Neuronal stem cell (in vitro differentiated cells): Measurements from ENCODE around the gene PRRG2.

ENCODE experiments used
- DNase-seq: peaks from one replicate; pipeline ENCODE4 v3.0.0-alpha.2; 2013; ENCODE audit warnings: low spot score
- H2AFZ ChIP-seq: one replicate; pipeline ENCODE4 v1.6.1; 2013; ENCODE audit warnings: mild to moderate bottlenecking, low read length, inconsistent platforms
- H2AK5ac ChIP-seq: 2 replicates; pipeline ENCODE4 v1.6.1; 2013; ENCODE audit warnings: low read depth, mild to moderate bottlenecking, inconsistent platforms, low read length, moderate library complexity, mixed read lengths
- H2BK120ac ChIP-seq: 2 replicates; pipeline ENCODE4 v1.6.1; 2013; ENCODE audit warnings: low read depth, mild to moderate bottlenecking, inconsistent platforms, low read length, moderate library complexity, mixed read lengths
- H2BK12ac ChIP-seq: one replicate; pipeline ENCODE4 v1.6.1; 2013; ENCODE audit warnings: low read length, inconsistent platforms
- H2BK15ac ChIP-seq: 2 replicates; pipeline ENCODE4 v1.6.1; 2013; ENCODE audit warnings: mild to moderate bottlenecking, low read length, inconsistent platforms, mixed read lengths
- H2BK5ac ChIP-seq: one replicate; pipeline ENCODE4 v1.6.1; 2013; ENCODE audit warnings: inconsistent platforms, mild to moderate bottlenecking, low read length, moderate library complexity
- H3K14ac ChIP-seq: one replicate; pipeline ENCODE4 v1.6.1; 2013; ENCODE audit warnings: low read length, inconsistent platforms
- H3K18ac ChIP-seq: 2 replicates; pipeline ENCODE4 v1.6.1; 2013; ENCODE audit warnings: low read length, inconsistent platforms
- H3K23ac ChIP-seq: 2 replicates; pipeline ENCODE4 v1.6.1; 2013; ENCODE audit warnings: low read depth, mild to moderate bottlenecking, mixed read lengths, low read length, inconsistent platforms; ENCODE audit not compliant: poor library complexity
- H3K27ac ChIP-seq: replicated peaks from 3 replicates; pipeline ENCODE4 v1.5.1; 2013; ENCODE audit warnings: low read length, inconsistent platforms
- H3K27me3 ChIP-seq, 3 experiments: 2 replicates each; pipeline ENCODE4 v1.6.1; 2013; ENCODE audit warnings: low read length in 3 of 3, mild to moderate bottlenecking in 2 of 3, inconsistent platforms in 1 of 3, low read depth in 1 of 3, mixed read lengths in 1 of 3, moderate library complexity in 1 of 3; ENCODE audit not compliant: control insufficient read depth in 3 of 3, insufficient read depth in 3 of 3
- H3K36me3 ChIP-seq, 2 donors: replicated peaks in 1 of 2; 2 replicates each; pipeline ENCODE4 v1.6.1; 2013; ENCODE audit warnings: low read length in 2 of 2; ENCODE audit not compliant: control insufficient read depth in 2 of 2, insufficient read depth in 2 of 2
- H3K4ac ChIP-seq: 2 replicates; pipeline ENCODE4 v1.6.1; 2013; ENCODE audit warnings: inconsistent platforms, mild to moderate bottlenecking, low read length, moderate library complexity
- H3K4me1 ChIP-seq, 2 donors: 1 replicate in 1 of 2; 2 replicates in 1 of 2; pipeline ENCODE4 v1.6.1; 2013; ENCODE audit warnings: low read length in 2 of 2, low read depth in 1 of 2; ENCODE audit not compliant: control insufficient read depth in 2 of 2, insufficient read depth in 1 of 2
- H3K4me2 ChIP-seq: one replicate; pipeline ENCODE4 v1.6.1; 2013; ENCODE audit warnings: mild to moderate bottlenecking, low read length, inconsistent platforms; ENCODE audit not compliant: insufficient read depth, poor library complexity, severe bottlenecking
- H3K4me3 ChIP-seq, 2 donors: 2 replicates each; pipeline ENCODE4 v1.5.1; 2013; ENCODE audit warnings: low read length in 2 of 2, mild to moderate bottlenecking in 2 of 2, inconsistent platforms in 1 of 2, moderate library complexity in 1 of 2
- H3K79me1 ChIP-seq: one replicate; pipeline ENCODE4 v1.6.1; 2013; ENCODE audit warnings: low read depth, mild to moderate bottlenecking, inconsistent platforms, low read length, moderate library complexity
- H3K9ac ChIP-seq: one replicate; pipeline ENCODE4 v1.6.1; 2013; ENCODE audit warnings: mild to moderate bottlenecking, low read depth, low read length, inconsistent platforms; ENCODE audit not compliant: poor library complexity
- H3K9me3 ChIP-seq, 2 donors: replicated peaks in 1 of 2; 2 replicates each; pipeline versions ENCODE3 to v1.6.1; 2013; ENCODE audit warnings: low read length in 2 of 2, mild to moderate bottlenecking in 2 of 2, inconsistent platforms in 1 of 2, low read depth in 1 of 2, mixed read lengths in 1 of 2, moderate library complexity in 1 of 2; ENCODE audit not compliant: control insufficient read depth in 2 of 2, insufficient read depth in 1 of 2
- H4K8ac ChIP-seq: one replicate; pipeline ENCODE4 v1.6.1; 2013; ENCODE audit warnings: low read depth, mild to moderate bottlenecking, inconsistent platforms, low read length, moderate library complexity
- H4K91ac ChIP-seq: one replicate; pipeline ENCODE4 v1.6.1; 2013; ENCODE audit warnings: low read length, low read depth, mild to moderate bottlenecking, inconsistent platforms; ENCODE audit not compliant: poor library complexity
- WGBS, 2 donors: extraction: QIAGEN DNeasy Blood & Tissue Kit; methylation state at CpG; one replicate each; pipeline ENCODE4 v1.1.7; 2013; ENCODE audit warnings: missing lambda C conversion rate in 2 of 2, mixed read lengths in 1 of 2; ENCODE audit not compliant: insufficient read length in 2 of 2, insufficient replicate concordance in 1 of 2; ENCODE audit errors: extremely low coverage in 2 of 2; 5-methylcytosine and 5-hydroxymethylcytosine counted together

PRRG2 gene

GRCh38 chr19:49573425-49573824 is 7.7 kb upstream of the PRRG2 start:
- no peak overlapping the region for H4K91ac ChIP-seq
- WGBS, 2 donors, result no CpG with 5 or more reads among the region's 3 CpGs
- DNase-seq, result no peak

GRCh38 chr19:49574206-49574755 is 6.8 kb upstream of the PRRG2 start:
- Histone ChIP-seq H3K27ac (no peak overlapping the region), H3K14ac (no peak overlapping the region), H4K8ac (no peak overlapping the region), H3K4me3 (no peak overlapping the region), H2AK5ac (no peak overlapping the region), H2BK5ac (no peak overlapping the region), H4K91ac (no peak overlapping the region), H3K4ac (no peak overlapping the region), H3K4me2 (no peak overlapping the region), H3K79me1 (peaks cover 4% of the 10 kb centered on the region), H3K9me3 (no peaks in the 10 kb centered on the region), H2BK12ac (no peak overlapping the region), H3K23ac (no peak overlapping the region), H3K27me3 (no peaks in the 10 kb centered on the region), H3K36me3 (peaks cover 8 to 34% of the 10 kb centered on the region in 2 donors), H3K18ac (no peak overlapping the region), H2BK15ac (no peak overlapping the region), H2BK120ac (no peak overlapping the region), H3K9ac (no peak overlapping the region), H3K4me1 (peaks cover 2 to 6% of the 10 kb centered on the region in 2 donors), H2AFZ (no peak overlapping the region)
- WGBS, 2 donors, result no CpG with 5 or more reads among the region's 2 CpGs
- no peak for DNase-seq

More at GRCh38 chr19:49573425-49573824, 7.7 kb upstream of the PRRG2 start:
- peaks cover 2 to 5% of the 10 kb centered on the region in 2 donors for H3K4me1 ChIP-seq
- H2BK5ac ChIP-seq, result no peak overlapping the region
- no peak overlapping the region for H3K9ac ChIP-seq
- no peak overlapping the region for H2BK12ac ChIP-seq
- H2BK15ac ChIP-seq, result no peak overlapping the region
- H4K8ac ChIP-seq, result no peak overlapping the region
- H3K4me3 ChIP-seq, result no peak overlapping the region
- H3K4me2 ChIP-seq, result no peak overlapping the region
- H3K18ac ChIP-seq, result no peak overlapping the region
- peaks cover 8 to 34% of the 10 kb centered on the region in 2 donors for H3K36me3 ChIP-seq
- H3K27ac ChIP-seq, result no peak overlapping the region
- no peak overlapping the region for H2AFZ ChIP-seq
- H3K9me3 ChIP-seq, result no peaks in the 10 kb centered on the region
- no peak overlapping the region for H3K4ac ChIP-seq
- no peaks in the 10 kb centered on the region for H3K27me3 ChIP-seq
- no peak overlapping the region for H3K14ac ChIP-seq
- H3K23ac ChIP-seq, result no peak overlapping the region
- no peak overlapping the region for H2BK120ac ChIP-seq
- peaks cover 6% of the 10 kb centered on the region for H3K79me1 ChIP-seq
- no peak overlapping the region for H2AK5ac ChIP-seq

DNA sequence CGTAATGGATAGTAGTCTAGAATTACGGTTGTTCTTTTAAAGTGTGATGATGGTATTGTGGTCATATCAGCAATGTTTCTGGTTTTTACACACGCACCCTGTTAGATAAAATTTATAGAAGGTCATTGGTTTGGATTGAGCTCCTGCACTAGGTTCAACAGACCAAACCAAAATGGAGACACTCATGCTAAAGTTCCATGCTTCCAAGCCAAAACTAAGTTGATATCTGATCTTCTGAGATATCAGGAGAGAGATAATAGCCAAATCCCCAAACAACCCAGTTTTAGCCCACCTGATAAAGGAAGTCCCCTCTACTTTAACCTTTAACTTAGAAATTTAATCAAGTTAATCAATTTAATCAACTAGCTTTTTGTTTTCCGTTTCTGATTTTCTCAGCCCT is 1.9 kb upstream of the PRRG2 start:
- DNase-seq, result no peak
- Histone ChIP-seq H3K27ac (no peak overlapping the region), H3K79me1 (peaks cover 8% of the 10 kb centered on the region), H3K4me1 (peaks cover 0 to 3% of the 10 kb centered on the region in 2 donors), H3K9ac (no peak overlapping the region), H3K23ac (no peak overlapping the region), H2BK12ac (no peak overlapping the region), H3K27me3 (no peaks in the 10 kb centered on the region), H3K4ac (no peak overlapping the region), H3K9me3 (no peaks in the 10 kb centered on the region), H2AFZ (no peak overlapping the region), H2BK15ac (no peak overlapping the region), H2AK5ac (no peak overlapping the region), H3K14ac (no peak overlapping the region), H2BK120ac (no peak overlapping the region), H4K91ac (no peak overlapping the region), H3K36me3 (peaks cover 8 to 23% of the 10 kb centered on the region in 2 donors), H3K4me3 (peak overlapping the region in 1 of 2 donors; percentile 64), H3K4me2 (no peak overlapping the region), H4K8ac (no peak overlapping the region), H3K18ac (no peak overlapping the region), H2BK5ac (no peak overlapping the region)
- WGBS, 2 donors, result no CpG with 5 or more reads among the region's 4 CpGs

GRCh38 chr19:49579947-49580263 is 1.2 kb upstream of the PRRG2 start:
- H3K23ac ChIP-seq, result peak overlapping the region; percentile 60

More at GRCh38 chr19:49579947-49580263, 1.2 kb upstream of the PRRG2 start:
- Histone ChIP-seq H3K27me3 (no peaks in the 10 kb centered on the region), H3K9ac (peak overlapping the region; percentile 94), H3K79me1 (peaks cover 6% of the 10 kb centered on the region), H4K91ac (no peak overlapping the region), H2BK120ac (no peak overlapping the region), H2AK5ac (peak overlapping the region; percentile 57), H3K4me1 (peaks cover 3 to 6% of the 10 kb centered on the region in 2 donors), H2BK12ac (peak overlapping the region; percentile 73), H4K8ac (no peak overlapping the region), H3K4ac (no peak overlapping the region), H3K27ac (no peak overlapping the region), H3K18ac (peak overlapping the region; percentile 85), H3K4me2 (peak overlapping the region; percentile 88), H3K36me3 (peaks cover 5 to 18% of the 10 kb centered on the region in 2 donors), H2AFZ (peak overlapping the region; percentile 40), H2BK15ac (no peak overlapping the region), H3K9me3 (no peaks in the 10 kb centered on the region), H3K4me3 (peak overlapping the region; percentile 64 to 91), H3K14ac (peak overlapping the region; percentile 5), H2BK5ac (no peak overlapping the region)
- no CpG with 5 or more reads among the region's 8 CpGs for WGBS, 2 donors
- no peak for DNase-seq
